T47D (cell line): ENCODE data around the gene EEF1AKMT3.

Experiments
- DNase-seq, 2 experiments: peaks; one replicate each; pipeline versions ENCODE4 v3.0.0 to v3.0.0-alpha.2; 2011 to 2012; ENCODE audit warnings: low read depth in 1 of 2, low spot score in 1 of 2
- JUND ChIP-seq: IDR thresholded peaks from 2 replicates; pipeline ENCODE4 v1.6.1; 2012; ENCODE audit warnings: low read depth
- in situ Hi-C: cut with HindIII; loops from 2 replicates; pipeline ENCODE4 v1.10.0; 2016; ENCODE audit warnings: low sequenced_read_pairs, low pct_unique_long_range_greater_than_20kb

Gene EEF1AKMT3

DNA sequence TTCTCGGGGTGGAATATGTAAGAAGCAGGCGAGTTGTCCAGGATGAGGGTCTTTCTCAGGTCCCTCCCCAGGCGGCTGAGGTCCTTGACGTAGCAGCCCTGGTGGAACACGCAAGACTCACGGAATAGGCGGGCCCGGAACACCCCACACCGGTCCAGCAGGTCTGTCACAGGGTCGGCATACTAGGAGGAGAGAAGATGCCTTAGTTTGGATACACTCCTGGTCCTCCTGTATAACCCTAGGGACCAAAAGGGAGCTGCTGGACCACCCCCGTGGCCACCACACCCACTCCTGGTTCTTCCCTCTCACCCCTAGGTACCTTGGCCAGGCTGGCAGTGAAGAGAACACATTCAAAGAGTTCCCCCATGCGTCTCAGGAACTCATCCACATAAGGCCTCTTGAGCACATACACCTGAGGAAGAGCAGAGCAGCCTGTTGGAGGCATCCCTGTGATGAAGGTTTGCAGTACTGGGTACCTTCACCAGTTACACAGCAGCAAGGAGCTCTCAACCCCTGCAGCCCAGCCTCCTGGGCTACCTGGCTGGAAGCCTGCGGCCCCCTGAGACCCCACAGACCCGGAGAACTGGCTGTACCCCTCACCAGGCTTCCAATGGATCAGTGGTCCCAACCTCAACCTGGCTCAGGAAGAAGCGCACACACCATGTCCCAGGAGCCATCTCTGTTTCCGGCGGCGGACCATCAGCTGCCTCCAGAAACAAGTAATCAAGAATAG is 51.7 kb downstream of the EEF1AKMT3 start:
- no peak for DNase-seq
- in situ Hi-C loops: no loop called here
- no peak for TF ChIP-seq JUND

DNA sequence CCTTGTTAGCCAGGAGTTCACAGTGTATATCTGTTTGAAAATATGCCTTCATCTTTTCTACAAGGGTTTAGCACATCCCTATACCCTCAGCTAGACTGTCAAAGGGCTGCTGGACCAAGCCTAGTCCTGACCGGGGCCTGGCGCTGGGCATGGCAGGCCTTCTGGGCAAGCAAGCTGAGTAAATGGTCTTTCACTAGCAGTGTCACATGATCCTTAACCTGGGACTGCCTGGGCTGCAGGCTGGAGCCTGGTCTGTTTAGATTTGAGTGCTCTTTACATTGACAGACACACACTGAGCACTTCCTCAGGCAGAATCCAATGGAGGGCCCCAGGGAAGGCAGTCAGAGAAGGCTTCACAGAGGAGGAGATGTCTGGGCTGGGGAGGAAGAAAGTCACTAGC is 53.0 kb downstream of the EEF1AKMT3 start:
- no peak for DNase-seq
- TF ChIP-seq JUND: no peak
- in situ Hi-C loops: no loop called here

DNA sequence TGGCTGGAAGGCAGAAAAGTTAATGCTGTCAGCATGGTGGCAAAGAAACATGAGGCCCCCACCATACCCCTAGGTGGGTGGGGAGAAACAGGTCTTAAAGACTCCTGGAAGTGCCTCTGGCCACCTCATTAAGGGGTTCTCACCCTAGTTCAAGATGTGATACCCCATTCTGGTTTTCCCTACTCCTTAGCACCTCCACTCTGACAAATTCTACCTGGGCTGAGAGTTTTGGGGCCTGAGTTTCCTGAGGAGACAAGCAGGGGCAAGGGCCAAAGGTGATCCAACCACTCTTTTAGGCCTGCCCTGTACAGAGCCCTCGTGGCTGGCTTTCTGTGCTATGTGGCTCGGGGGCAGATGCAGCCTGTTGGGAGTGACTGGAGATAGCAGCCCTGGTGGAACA is 54.0 kb downstream of the EEF1AKMT3 start:
- DNase-seq: no peak
- in situ Hi-C loops: no loop called here
- TF ChIP-seq JUND: no peak

DNA sequence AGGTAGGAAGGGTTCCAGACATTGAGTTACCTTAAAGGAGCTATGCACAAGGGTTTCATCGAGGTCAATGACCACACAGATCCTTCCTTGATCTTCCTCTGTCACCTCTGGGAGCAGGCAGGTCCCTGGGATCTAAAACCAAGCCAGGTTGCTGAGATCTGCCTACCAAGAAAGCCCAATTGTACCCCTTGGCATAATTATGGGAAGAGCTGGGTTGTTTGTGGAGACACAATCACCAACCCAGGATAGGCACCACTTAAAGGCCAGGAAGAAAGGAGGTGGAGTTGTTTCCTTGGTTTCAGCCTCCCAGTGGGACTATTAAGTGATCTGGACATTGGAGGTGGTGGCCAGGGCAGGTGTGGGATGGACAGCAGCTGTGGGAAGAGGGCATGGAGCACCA is 54.6 kb downstream of the EEF1AKMT3 start:
- DNase-seq: no peak
- TF ChIP-seq JUND: no peak
- in situ Hi-C loops: no loop called here

DNA sequence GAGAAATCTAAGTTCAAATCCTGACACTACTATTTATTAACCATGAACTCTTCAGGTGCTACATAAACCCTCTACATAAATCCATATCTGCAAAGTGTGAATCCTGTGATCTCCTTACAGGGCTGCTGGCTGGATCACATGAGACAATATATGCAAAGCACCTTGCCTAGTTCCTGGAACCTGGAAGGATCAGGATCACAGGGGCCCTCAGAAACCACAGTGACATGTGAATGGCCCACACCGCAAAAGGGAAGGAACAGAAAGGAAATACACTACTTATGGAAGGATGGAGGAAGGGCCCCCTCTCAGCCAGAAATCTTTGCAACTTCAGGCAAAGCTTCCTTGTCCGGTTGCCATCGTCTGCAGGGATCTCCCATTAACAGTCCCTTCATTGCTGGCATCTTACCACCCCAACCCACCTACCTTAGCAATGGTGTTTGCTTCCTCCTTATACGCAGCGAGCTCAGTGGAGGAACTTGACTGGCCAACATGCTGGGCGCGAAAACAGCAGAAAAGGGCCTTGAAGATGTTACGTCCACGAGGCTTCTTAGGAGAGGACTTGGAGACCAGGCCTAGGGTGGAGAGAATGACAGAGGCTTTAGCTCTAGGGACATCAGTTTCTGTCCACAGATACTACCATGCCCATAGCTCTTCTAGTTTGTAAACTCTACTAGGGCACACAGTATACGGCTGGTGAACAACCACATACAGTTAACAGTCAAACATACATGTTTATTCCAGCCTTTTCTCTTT is 56.8 kb downstream of the EEF1AKMT3 start:
- in situ Hi-C loops: no loop called here
- no peak for TF ChIP-seq JUND
- no peak for DNase-seq

DNA sequence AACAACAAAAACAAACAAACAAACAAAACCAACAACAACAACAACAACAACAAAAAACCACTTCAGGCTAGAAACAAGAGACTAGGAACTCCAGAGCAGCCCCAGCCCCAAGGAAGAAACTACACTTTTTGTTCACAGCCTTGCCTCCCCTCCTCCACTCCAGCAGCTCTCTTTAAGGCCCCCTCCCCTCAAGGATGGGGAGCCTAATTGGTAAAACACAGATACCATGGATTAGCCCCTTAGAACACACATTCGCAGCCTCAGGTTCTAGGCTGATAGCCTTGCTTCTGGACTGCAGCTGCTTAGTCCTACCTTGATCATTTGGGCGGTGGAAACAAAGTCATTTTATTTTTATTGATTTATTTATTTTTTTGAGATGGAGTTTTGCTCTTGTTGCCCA is 58.0 kb downstream of the EEF1AKMT3 start:
- TF ChIP-seq JUND: no peak
- in situ Hi-C loops: no loop called here
- no peak for DNase-seq
